DOHH2 (cell line): ENCODE data around the gene TRPC4AP.
"Not testable (repeated sequence)": the region's sequence is repeated elsewhere in the genome, so short reads cannot be mapped to it uniquely, and the experiment has no call there.

Experiments
- H3F3A ChIP-seq: fragments of 200-600 bp; sonication (generic), shearing (Covaris generic); 2 replicates; pipeline ENCODE4 v1.6.0; 2016; ENCODE audit warnings: antibody characterized with exemption, mild to moderate bottlenecking; ENCODE audit not compliant: control insufficient read depth, insufficient read depth
- H3K27ac ChIP-seq: fragments of 200-600 bp; sonication (generic); 2 replicates; pipeline ENCODE4 v1.5.1; 2014; ENCODE audit warnings: low read depth, mild to moderate bottlenecking, low read length, moderate library complexity
- H3K27me3 ChIP-seq: fragments of 200-600 bp; sonication (generic); 2 replicates; pipeline ENCODE4 v1.6.1; 2014; ENCODE audit warnings: mild to moderate bottlenecking, low read length, mixed read lengths; ENCODE audit not compliant: control insufficient read depth
- H3K36me3 ChIP-seq: fragments of 200-600 bp; sonication (generic); 2 replicates; pipeline ENCODE4 v1.6.1; 2014; ENCODE audit warnings: mild to moderate bottlenecking, low read length, moderate library complexity, mixed read lengths; ENCODE audit not compliant: control insufficient read depth
- H3K4me1 ChIP-seq: fragments of 200-600 bp; sonication (generic); 2 replicates; pipeline ENCODE4 v1.6.1; 2014; ENCODE audit warnings: mild to moderate bottlenecking, low read length, mixed read lengths; ENCODE audit not compliant: control insufficient read depth
- H3K4me2 ChIP-seq: fragments of 200-600 bp; sonication (generic); 2 replicates; pipeline ENCODE4 v1.6.0; 2014; ENCODE audit warnings: mild to moderate bottlenecking, low read length, moderate library complexity
- H3K4me3 ChIP-seq: fragments of 200-600 bp; sonication (generic); 2 replicates; pipeline ENCODE4 v1.5.1; 2014; ENCODE audit warnings: mild to moderate bottlenecking, low read length, mixed read lengths
- H3K79me2 ChIP-seq: fragments of 200-600 bp; sonication (generic); 2 replicates; pipeline ENCODE4 v1.6.1; 2014; ENCODE audit warnings: mild to moderate bottlenecking, low read length, mixed read lengths; ENCODE audit not compliant: control insufficient read depth
- H3K9me2 ChIP-seq: fragments of 200-600 bp; sonication (generic); replicated peaks from 2 replicates; pipeline ENCODE4 v1.6.1; 2014; ENCODE audit warnings: mild to moderate bottlenecking, low read length, mixed read lengths; ENCODE audit not compliant: control insufficient read depth
- H3K9me3 ChIP-seq: fragments of 200-600 bp; sonication (generic); 2 replicates; pipeline ENCODE4 v1.6.1; 2014; ENCODE audit warnings: antibody characterized with exemption, low read length, mixed read lengths; ENCODE audit not compliant: control insufficient read depth, insufficient read depth
- H4K20me1 ChIP-seq: fragments of 200-600 bp; sonication (generic); 2 replicates; pipeline ENCODE4 v1.6.0; 2014; ENCODE audit warnings: low read depth, mild to moderate bottlenecking, antibody characterized with exemption, low read length, moderate library complexity; ENCODE audit not compliant: control insufficient read depth, insufficient read depth
- CTCF ChIP-seq: fragments of 200-600 bp; sonication (generic); IDR thresholded peaks from one replicate; pipeline ENCODE4 v1.5.1; 2014; ENCODE audit warnings: antibody characterized with exemption, mild to moderate bottlenecking, low read depth, low read length; ENCODE audit not compliant: poor library complexity, severe bottlenecking
- EZH2phosphoT487 ChIP-seq: fragments of 200-600 bp; sonication (generic); IDR thresholded peaks from 2 replicates; pipeline ENCODE4 v1.6.1; 2017; ENCODE audit warnings: borderline replicate concordance, mild to moderate bottlenecking, antibody characterized with exemption, low read length, moderate library complexity, mixed read lengths

TRPC4AP gene

GRCh38 chr20:35055445-35056276 lies 36.9 kb downstream of the TRPC4AP start:
- H3K79me2 ChIP-seq, result peaks cover 22% of the 10 kb centered on the region
- H3K4me3 ChIP-seq, result no peak overlapping the region
- TF ChIP-seq CTCF, result no peak
- no peak for TF ChIP-seq EZH2phosphoT487
- no peaks in the 10 kb centered on the region for H3K27me3 ChIP-seq
- H3K9me3 ChIP-seq, result no peaks in the 10 kb centered on the region
- H3K9me2 ChIP-seq, result no peaks in the 10 kb centered on the region
- no peak overlapping the region for H3K4me2 ChIP-seq
- H3F3A ChIP-seq, result no peaks in the 10 kb centered on the region
- H3K27ac ChIP-seq, result no peak overlapping the region
- no peaks in the 10 kb centered on the region for H3K4me1 ChIP-seq
- H4K20me1 ChIP-seq, result no peaks in the 10 kb centered on the region
- peaks cover 19% of the 10 kb centered on the region for H3K36me3 ChIP-seq

GRCh38 chr20:35054814-35055213 lies 37.8 kb downstream of the TRPC4AP start:
- Histone ChIP-seq H3K79me2 (peaks cover 14% of the 10 kb centered on the region), H3F3A (no peaks in the 10 kb centered on the region), H3K27me3 (no peaks in the 10 kb centered on the region), H3K27ac (no peak overlapping the region), H3K9me2 (no peaks in the 10 kb centered on the region), H3K4me1 (no peaks in the 10 kb centered on the region), H3K4me3 (no peak overlapping the region), H3K4me2 (no peak overlapping the region), H3K9me3 (no peaks in the 10 kb centered on the region), H4K20me1 (no peaks in the 10 kb centered on the region), H3K36me3 (peaks cover 26% of the 10 kb centered on the region)
- no peak for TF ChIP-seq EZH2phosphoT487
- TF ChIP-seq CTCF, result no peak

GRCh38 chr20:35052616-35053015 lies 40.0 kb downstream of the TRPC4AP start:
- not testable (repeated sequence) for H3K4me3 ChIP-seq, H3K79me2 ChIP-seq, H3K9me3 ChIP-seq, H3F3A ChIP-seq, H3K27me3 ChIP-seq, H3K27ac ChIP-seq, H3K9me2 ChIP-seq, H3K4me2 ChIP-seq, H4K20me1 ChIP-seq, H3K4me1 ChIP-seq
- peaks cover 42% of the 10 kb centered on the region for H3K36me3 ChIP-seq

- Histone ChIP-seq H3K4me1 (no peaks in the 10 kb centered on the region), H3K36me3 (peaks cover 42% of the 10 kb centered on the region)
- TF ChIP-seq CTCF, result no peak
- TF ChIP-seq EZH2phosphoT487, result no peak
Measured at GRCh38 chr20:35049776-35050352, 42.7 kb downstream of the TRPC4AP start.

More at GRCh38 chr20:35049776-35050352, 42.7 kb downstream of the TRPC4AP start:
- Histone ChIP-seq H3K9me3 (no peaks in the 10 kb centered on the region), H3K9me2 (no peaks in the 10 kb centered on the region), H3K4me3 (no peak overlapping the region), H4K20me1 (no peaks in the 10 kb centered on the region; the same call in 1 of the 2 replicates), H3K27me3 (no peaks in the 10 kb centered on the region), H3K4me2 (no peak overlapping the region), H3K79me2 (no peaks in the 10 kb centered on the region), H3K27ac (no peak overlapping the region), H3F3A (no peaks in the 10 kb centered on the region)
